Right lobe of liver (tissue), 4 donors: ENCODE results near the gene HOXB3.

Source experiments
- POLR2A ChIP-seq: fragments of 450-650 bp; IDR thresholded peaks from one replicate; pipeline ENCODE4 v1.6.1; 2017; ENCODE audit warnings: antibody characterized with exemption, mild to moderate bottlenecking
- TF ChIP-seq, protein P1 (sequence below), 4 donors: fragments of 200-600 bp in 3 of 4; fragments of 450-650 bp in 1 of 4; IDR thresholded peaks; one replicate each; pipeline versions ENCODE4 v1.5.1 to v1.8.0; 2016 to 2022; ENCODE audit warnings: antibody characterized with exemption in 4 of 4, mild to moderate bottlenecking in 2 of 4
- donor health status: DM: no; HTN: no; CAD: no.
- donor health status: DM: no; HTN: no; CAD: no.
- donor health status: DM: no; HTN: yes; CAD: no.

DNA sequence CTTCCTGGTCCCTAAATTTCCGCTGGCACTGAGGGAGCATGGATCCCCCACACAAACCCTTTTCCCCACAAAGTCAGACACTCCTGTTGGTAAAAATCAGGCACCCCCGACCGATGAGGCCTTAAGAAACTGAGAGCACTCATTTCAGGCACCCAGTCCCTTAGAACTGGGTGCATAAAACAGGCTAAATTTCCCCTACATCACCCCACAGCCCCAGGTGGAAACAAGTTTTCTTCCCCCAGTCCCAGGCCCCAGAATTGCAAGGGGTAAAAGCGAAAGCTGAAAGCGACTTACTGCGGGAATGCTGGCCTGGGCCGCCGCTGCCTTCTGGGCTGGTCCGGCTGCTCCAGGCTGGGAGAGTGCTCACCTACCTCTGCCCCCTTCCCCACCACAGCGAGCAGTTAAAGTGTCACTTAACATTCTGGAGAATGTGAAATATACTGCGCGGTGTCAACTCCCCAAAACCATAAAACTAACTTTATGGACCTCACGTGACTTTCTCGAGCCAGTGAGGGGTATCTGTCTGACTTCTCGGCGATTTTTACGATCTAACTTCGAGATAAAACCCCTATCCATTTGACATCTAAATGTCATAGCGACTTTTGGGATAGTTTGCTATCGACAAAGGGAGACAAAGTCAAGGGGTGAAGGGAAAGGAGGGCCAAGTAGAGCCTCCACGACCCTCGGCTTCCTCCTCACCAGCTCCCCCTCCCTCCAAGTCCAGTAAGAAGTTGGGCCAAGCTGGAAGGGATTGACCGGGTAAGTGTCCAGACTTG, at the start of gene HOXB3:
- TF ChIP-seq, protein P1, sequence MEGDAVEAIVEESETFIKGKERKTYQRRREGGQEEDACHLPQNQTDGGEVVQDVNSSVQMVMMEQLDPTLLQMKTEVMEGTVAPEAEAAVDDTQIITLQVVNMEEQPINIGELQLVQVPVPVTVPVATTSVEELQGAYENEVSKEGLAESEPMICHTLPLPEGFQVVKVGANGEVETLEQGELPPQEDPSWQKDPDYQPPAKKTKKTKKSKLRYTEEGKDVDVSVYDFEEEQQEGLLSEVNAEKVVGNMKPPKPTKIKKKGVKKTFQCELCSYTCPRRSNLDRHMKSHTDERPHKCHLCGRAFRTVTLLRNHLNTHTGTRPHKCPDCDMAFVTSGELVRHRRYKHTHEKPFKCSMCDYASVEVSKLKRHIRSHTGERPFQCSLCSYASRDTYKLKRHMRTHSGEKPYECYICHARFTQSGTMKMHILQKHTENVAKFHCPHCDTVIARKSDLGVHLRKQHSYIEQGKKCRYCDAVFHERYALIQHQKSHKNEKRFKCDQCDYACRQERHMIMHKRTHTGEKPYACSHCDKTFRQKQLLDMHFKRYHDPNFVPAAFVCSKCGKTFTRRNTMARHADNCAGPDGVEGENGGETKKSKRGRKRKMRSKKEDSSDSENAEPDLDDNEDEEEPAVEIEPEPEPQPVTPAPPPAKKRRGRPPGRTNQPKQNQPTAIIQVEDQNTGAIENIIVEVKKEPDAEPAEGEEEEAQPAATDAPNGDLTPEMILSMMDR (IDR thresholded peaks at IDR 0.05) = no peak
- TF ChIP-seq POLR2A = no peak
